Measurements from ENCODE around the gene SUCLG1. TPM values are rescaled to one million over a fixed set of nuclear protein-coding genes. Genes with fewer than 3 reads are reported as not detected.

SUCLG1 gene
- 67.1 and 73.9 TPM in 2 replicates for polyA plus RNA-seq (2011; rRNA removed)
- 15.5 and 20.6 TPM in 2 replicates for polyA minus RNA-seq (2011; rRNA and poly(A)+ RNA removed)

DNA sequence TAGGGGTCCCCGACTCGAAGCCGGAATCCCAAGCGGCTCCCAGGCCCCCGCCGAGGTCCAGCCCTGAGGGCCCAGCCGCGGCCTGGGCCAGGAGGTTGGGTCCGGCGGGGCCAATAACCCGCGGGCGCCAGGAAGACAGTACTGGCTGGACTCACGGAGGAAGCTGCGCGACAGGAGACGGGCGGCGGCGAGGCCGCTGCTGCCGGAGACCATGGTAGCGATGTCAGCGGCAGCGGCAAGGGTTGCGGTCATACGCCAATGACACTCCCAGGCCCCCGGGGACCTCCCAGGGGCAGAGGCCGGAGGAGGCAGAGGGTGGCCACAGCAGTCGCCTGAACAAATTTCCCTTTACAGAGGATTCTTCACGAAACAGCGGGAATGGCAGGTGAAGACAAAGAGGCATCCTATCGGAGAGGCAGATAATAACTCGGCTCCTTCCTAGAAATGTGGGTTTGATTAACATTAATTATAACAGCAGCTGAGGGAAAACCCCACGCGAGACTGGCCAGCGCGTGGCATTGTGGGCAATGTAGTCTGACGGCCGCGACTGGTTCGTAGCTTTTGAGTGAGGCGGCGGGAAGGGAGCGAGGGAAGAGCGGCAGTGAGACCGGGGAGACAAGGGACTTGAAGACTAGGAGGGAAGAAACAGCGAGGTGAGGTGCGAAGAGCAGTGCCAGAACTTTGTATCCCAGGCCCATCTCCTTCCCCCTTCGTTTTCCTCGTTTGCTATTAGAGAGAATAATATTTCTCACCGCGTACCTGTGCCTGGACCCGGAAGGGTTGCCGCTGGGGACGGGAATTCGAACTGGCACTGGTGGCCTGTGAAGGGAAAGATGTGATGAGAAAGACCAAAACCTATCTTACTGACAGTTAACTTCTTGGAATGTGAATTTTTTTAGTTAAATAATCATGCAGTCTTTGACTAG, at the start of gene SUCLG1:
Gene SUCLG1, minus strand, starts transcription at position 263 of the 926 bp plus-strand sequence. Its CDS starts 11 bp downstream, at position 252.
- TF ChIP-seq, protein P1, sequence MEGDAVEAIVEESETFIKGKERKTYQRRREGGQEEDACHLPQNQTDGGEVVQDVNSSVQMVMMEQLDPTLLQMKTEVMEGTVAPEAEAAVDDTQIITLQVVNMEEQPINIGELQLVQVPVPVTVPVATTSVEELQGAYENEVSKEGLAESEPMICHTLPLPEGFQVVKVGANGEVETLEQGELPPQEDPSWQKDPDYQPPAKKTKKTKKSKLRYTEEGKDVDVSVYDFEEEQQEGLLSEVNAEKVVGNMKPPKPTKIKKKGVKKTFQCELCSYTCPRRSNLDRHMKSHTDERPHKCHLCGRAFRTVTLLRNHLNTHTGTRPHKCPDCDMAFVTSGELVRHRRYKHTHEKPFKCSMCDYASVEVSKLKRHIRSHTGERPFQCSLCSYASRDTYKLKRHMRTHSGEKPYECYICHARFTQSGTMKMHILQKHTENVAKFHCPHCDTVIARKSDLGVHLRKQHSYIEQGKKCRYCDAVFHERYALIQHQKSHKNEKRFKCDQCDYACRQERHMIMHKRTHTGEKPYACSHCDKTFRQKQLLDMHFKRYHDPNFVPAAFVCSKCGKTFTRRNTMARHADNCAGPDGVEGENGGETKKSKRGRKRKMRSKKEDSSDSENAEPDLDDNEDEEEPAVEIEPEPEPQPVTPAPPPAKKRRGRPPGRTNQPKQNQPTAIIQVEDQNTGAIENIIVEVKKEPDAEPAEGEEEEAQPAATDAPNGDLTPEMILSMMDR (IDR thresholded peaks at IDR 0.05; ENCODE audit: low read depth, low read length) = no peak
- Histone ChIP-seq H3K27me3 (ENCODE audit: control insufficient read depth, insufficient read depth, low read length) (no peaks in the 10 kb centered on the region), H3K4me3 (ENCODE audit: low read depth, low read length) (peak within 1 kb of the TSS; percentile 87), H3K9me3 (ENCODE audit: control insufficient read depth, insufficient read depth, low read length) (no peaks in the 10 kb centered on the region; the same call in 1 of the 2 replicates), H3K27ac (ENCODE audit: low read depth, low read length) (peak within 1 kb of the TSS; percentile 57)
- POLR2A ChIA-PET = interaction anchor here (0.6 kb wide), 1 partner anchor 13 kb away, joined by 3 read pairs; no protein-coding TSS in a partner anchor
- CTCF ChIA-PET = interaction anchor here (1.4 to 1.6 kb wide), 2 partner anchors 423 to 467 kb away, joined by 4 to 5 read pairs; no protein-coding TSS in a partner anchor
- no peak for DNase-seq (ENCODE audit: low read depth, low spot score)

DNA sequence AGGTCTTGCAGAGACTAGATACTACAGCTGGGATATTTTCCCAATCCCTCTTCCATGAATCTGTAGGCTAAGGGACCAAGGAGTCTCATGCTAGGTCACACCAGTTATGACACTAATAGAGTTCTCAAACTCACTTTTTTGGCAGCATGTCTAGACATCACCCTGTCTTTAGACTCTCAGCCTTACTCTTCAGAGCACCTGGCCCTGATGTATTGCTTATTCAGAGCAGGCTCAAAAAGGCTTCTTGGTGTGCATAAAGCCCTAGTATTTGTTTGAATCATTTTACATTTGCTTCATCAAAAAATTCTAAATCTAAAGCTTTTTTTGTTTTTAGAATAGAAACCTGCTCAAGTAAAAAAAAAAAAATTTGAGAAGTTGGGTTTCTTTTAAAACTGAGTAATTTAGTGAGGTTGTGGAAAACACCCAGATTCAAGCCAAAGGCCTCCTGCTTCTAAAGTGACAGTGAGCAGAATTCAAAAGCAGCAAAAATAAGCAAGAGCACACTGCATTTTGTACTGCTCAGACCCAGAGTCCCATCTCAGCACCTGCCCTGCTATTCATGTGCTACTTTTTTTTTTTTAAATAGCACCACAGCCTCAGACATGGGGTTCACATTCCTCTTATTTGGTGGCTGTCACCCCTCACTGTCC, 39.2 kb upstream of the SUCLG1 start:
- ChIA-PET POLR2A (no interaction called here), CTCF (interaction anchor here (1.6 to 2.2 kb wide), 2 partner anchors 384 to 428 kb away, joined by 9 to 12 read pairs; no protein-coding TSS in a partner anchor)
- Histone ChIP-seq H3K4me3 (ENCODE audit: low read depth, low read length) (no peak overlapping the region), H3K9me3 (ENCODE audit: control insufficient read depth, insufficient read depth, low read length) (no peaks in the 10 kb centered on the region), H3K27ac (ENCODE audit: low read depth, low read length) (no peak overlapping the region), H3K27me3 (ENCODE audit: control insufficient read depth, insufficient read depth, low read length) (no peaks in the 10 kb centered on the region)
- no peak for DNase-seq (ENCODE audit: low read depth, low spot score)
- TF ChIP-seq, protein P1 (IDR thresholded peaks at IDR 0.05; ENCODE audit: low read depth, low read length) = no peak

DNA sequence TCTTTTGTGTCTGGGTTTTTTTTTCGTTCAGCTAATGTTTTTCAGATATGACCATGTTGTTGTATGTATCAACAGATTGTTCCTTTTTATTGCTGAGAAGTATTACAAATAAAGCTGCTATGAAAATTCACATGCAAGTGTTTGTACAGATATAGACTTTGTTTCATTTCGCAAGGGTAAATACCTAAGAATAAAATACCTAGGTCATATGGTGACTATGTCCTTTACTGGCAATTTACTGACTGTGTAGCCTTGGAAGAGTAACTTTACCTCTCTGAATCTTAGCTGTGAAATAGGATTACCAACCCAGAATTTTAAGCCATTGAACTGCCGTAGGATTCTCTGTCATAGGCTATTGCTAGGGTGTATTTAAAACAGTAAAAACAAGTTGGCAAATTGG, 38.2 kb upstream of the SUCLG1 start:
- POLR2A ChIA-PET = interaction anchor here (0.6 kb wide), 1 partner anchor 411 kb away, joined by 5 read pairs; no protein-coding TSS in a partner anchor

DNA sequence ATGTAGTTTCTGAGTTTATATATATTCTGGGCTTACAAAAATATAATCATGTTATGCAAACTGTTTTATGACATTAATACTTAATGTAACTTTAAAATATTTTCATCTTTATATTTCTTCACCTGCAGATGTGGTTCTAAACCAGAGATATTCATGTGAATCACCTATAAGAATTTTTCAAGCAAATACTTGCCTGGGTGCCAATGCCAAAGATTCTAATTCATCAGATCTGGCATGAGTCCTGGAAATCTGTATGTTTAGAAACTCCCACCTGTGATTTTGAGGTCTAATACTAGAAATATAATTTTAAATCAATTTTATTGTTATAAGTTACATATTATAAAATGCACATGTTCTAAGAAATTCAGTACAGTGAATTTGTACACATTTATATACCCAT, 37.3 kb upstream of the SUCLG1 start:
- ChIA-PET POLR2A (no interaction called here), CTCF (interaction anchor here (1.4 to 1.6 kb wide), 2 partner anchors 362 to 386 kb away, joined by 3 to 12 read pairs; no protein-coding TSS in a partner anchor)
- TF ChIP-seq, protein P1 (IDR thresholded peaks at IDR 0.05; ENCODE audit: low read depth, low read length) = no peak
- Histone ChIP-seq H3K4me3 (ENCODE audit: low read depth, low read length) (no peak overlapping the region), H3K27ac (ENCODE audit: low read depth, low read length) (no peak overlapping the region), H3K27me3 (ENCODE audit: control insufficient read depth, insufficient read depth, low read length) (no peaks in the 10 kb centered on the region), H3K9me3 (ENCODE audit: control insufficient read depth, insufficient read depth, low read length) (no peaks in the 10 kb centered on the region)
- no peak for DNase-seq (ENCODE audit: low read depth, low spot score)

More for the DNA sequence above, 38.2 kb upstream of the SUCLG1 start:
- TF ChIP-seq, protein P1 (IDR thresholded peaks at IDR 0.05; ENCODE audit: low read depth, low read length) = no peak
- CTCF ChIA-PET = interaction anchor here (0.5 to 2.2 kb wide), 4 partner anchors 361 to 1042 kb away, joined by 3 to 12 read pairs (median 6); partner anchors contain the start of gene MAT2A
- H3K4me3 ChIP-seq (ENCODE audit: low read depth, low read length) = no peak overlapping the region
- DNase-seq (ENCODE audit: low read depth, low spot score) = no peak
- no peaks in the 10 kb centered on the region for H3K27me3 ChIP-seq (ENCODE audit: control insufficient read depth, insufficient read depth, low read length)
- H3K9me3 ChIP-seq (ENCODE audit: control insufficient read depth, insufficient read depth, low read length) = no peaks in the 10 kb centered on the region
- no peak overlapping the region for H3K27ac ChIP-seq (ENCODE audit: low read depth, low read length)

Measured in AG04450 (cell line).